Measurements from ENCODE around the gene APOL5. TPM values are rescaled to one million over a fixed set of nuclear protein-coding genes. Genes with fewer than 3 reads are reported as not detected.

APOL5 gene
- total and polyA plus RNA-seq, 7 donors = not detected

GRCh38 chr22:35743326-35743860 lies 25.7 kb downstream of the APOL5 start:
- WGBS, 2 donors = 79 to 81% methylated on average over 6 of the region's 6 CpGs
- H3K9me3 ChIP-seq = no peaks in the 10 kb centered on the region
- no peak for DNase-seq
- H3K4me1 ChIP-seq = peaks cover 0 to 21% (median 14%) of the 10 kb centered on the region in 4 donors
- TF ChIP-seq CTCF (IDR thresholded peaks at IDR 0.05) (no peak), POLR2AphosphoS5 (IDR thresholded peaks at IDR 0.05) (no peak), EP300 (IDR thresholded peaks at IDR 0.05) (no peak), POLR2A (IDR thresholded peaks at IDR 0.05) (no peak)
- peak overlapping the region in 1 of 4 donors; percentile 16 for H3K27ac ChIP-seq
- no peak overlapping the region for H3K4me3 ChIP-seq
- no peaks in the 10 kb centered on the region for H3K27me3 ChIP-seq
- H3K36me3 ChIP-seq = peaks cover 0 to 65% (median 19%) of the 10 kb centered on the region in 4 donors
- intact Hi-C loops (cut with DNase I) = loop anchor here (5.0 kb wide), 2 partner anchors 116 to 174 kb away; no protein-coding TSS in a partner anchor

- intact Hi-C loops (cut with DNase I) = no loop called here
- Histone ChIP-seq H3K27ac (no peak overlapping the region), H3K36me3 (peaks cover 0 to 61% (median 16%) of the 10 kb centered on the region in 4 donors), H3K4me1 (peaks cover 0 to 21% (median 12%) of the 10 kb centered on the region in 4 donors), H3K9me3 (no peaks in the 10 kb centered on the region), H3K27me3 (no peaks in the 10 kb centered on the region), H3K4me3 (no peak overlapping the region)
- WGBS, 2 donors = 93 to 98% methylated on average over 9 of the region's 9 CpGs
- no peak for DNase-seq
- no peak for TF ChIP-seq POLR2AphosphoS5 (IDR thresholded peaks at IDR 0.05)
- TF ChIP-seq POLR2A (IDR thresholded peaks at IDR 0.05) = no peak
- no peak for TF ChIP-seq EP300 (IDR thresholded peaks at IDR 0.05)
- TF ChIP-seq CTCF (IDR thresholded peaks at IDR 0.05) = no peak
Observed at GRCh38 chr22:35746248-35746647, 28.6 kb downstream of the APOL5 start.

GRCh38 chr22:35746946-35747703 lies 29.5 kb downstream of the APOL5 start:
- H3K27ac ChIP-seq = no peak overlapping the region

GRCh38 chr22:35749808-35750207 lies 32.1 kb downstream of the APOL5 start:
- no peaks in the 10 kb centered on the region for H3K9me3 ChIP-seq
- H3K4me3 ChIP-seq = no peak overlapping the region
- 71 to 83% methylated on average over 10 of the region's 10 CpGs for WGBS, 2 donors
- intact Hi-C loops (cut with DNase I) = loop anchor here (5.0 kb wide), 1 partner anchor 77 kb away; no protein-coding TSS in a partner anchor
- no peaks in the 10 kb centered on the region for H3K27me3 ChIP-seq
- TF ChIP-seq EP300 (IDR thresholded peaks at IDR 0.05) (no peak), CTCF (IDR thresholded peaks at IDR 0.05) (no peak), POLR2A (IDR thresholded peaks at IDR 0.05) (no peak), POLR2AphosphoS5 (IDR thresholded peaks at IDR 0.05) (no peak)
- no peak for DNase-seq
- no peak overlapping the region for H3K27ac ChIP-seq
- H3K4me1 ChIP-seq = peaks cover 0 to 32% (median 19%) of the 10 kb centered on the region in 4 donors
- peaks cover 0 to 34% (median 9%) of the 10 kb centered on the region in 4 donors for H3K36me3 ChIP-seq

More at GRCh38 chr22:35746946-35747703, 29.5 kb downstream of the APOL5 start:
- no peak overlapping the region for H3K4me3 ChIP-seq
- no peak for DNase-seq
- intact Hi-C loops (cut with DNase I) = no loop called here
- H3K27me3 ChIP-seq = no peaks in the 10 kb centered on the region
- TF ChIP-seq CTCF (IDR thresholded peaks at IDR 0.05) = no peak
- no peak for TF ChIP-seq EP300 (IDR thresholded peaks at IDR 0.05)
- H3K9me3 ChIP-seq = no peaks in the 10 kb centered on the region
- H3K4me1 ChIP-seq = peaks cover 0 to 22% (median 13%) of the 10 kb centered on the region in 4 donors
- 84% methylated on average over 4 of the region's 4 CpGs for WGBS, 2 donors
- peaks cover 0 to 55% (median 16%) of the 10 kb centered on the region in 4 donors for H3K36me3 ChIP-seq
